Stimulated activated CD4-positive, alpha-beta T cell treated with anti-CD3 and anti-CD28 coated beads, Interleukin-2, amount 100 ng/mL, for 48 hours (primary cell): ENCODE measurements around the gene CNOT1.
A peak's percentile ranks its signal among the peaks of the same experiment; 100 is the strongest.
"Not testable (repeated sequence)": the region's sequence is repeated elsewhere in the genome, so short reads cannot be mapped to it uniquely, and the experiment has no call there.

Experiments
- DNase-seq, 2 donors: peaks; one replicate each; pipeline ENCODE4 v3.0.0-alpha.2; 2020

CNOT1 gene

GRCh38 chr16:58638148-58639036 lies 8.8 kb upstream of the CNOT1 start:
- no peak for DNase-seq

- DNase-seq = not testable (repeated sequence)
These were observed 7.4 kb upstream of the CNOT1 start for GRCh38 chr16:58637021-58637420.

- DNase-seq = no peak
These were observed 6.8 kb upstream of the CNOT1 start for GRCh38 chr16:58636466-58636865.

GRCh38 chr16:58635502-58635901 lies 5.9 kb upstream of the CNOT1 start:
- no peak for DNase-seq

- no peak for DNase-seq
These were observed 4.7 kb upstream of the CNOT1 start for GRCh38 chr16:58634265-58634802.

GRCh38 chr16:58628845-58629732 lies 537 bp downstream of the CNOT1 start:
- peak; percentile 37 for DNase-seq

GRCh38 chr16:58624209-58624608 lies 5.4 kb downstream of the CNOT1 start:
- DNase-seq = no peak

- no peak for DNase-seq
These were observed 9.2 kb downstream of the CNOT1 start for GRCh38 chr16:58620396-58620795.

GRCh38 chr16:58615280-58615679 lies 14.3 kb downstream of the CNOT1 start:
- DNase-seq = no peak

- DNase-seq = no peak
These were observed 14.8 kb downstream of the CNOT1 start for GRCh38 chr16:58614860-58615259.

GRCh38 chr16:58614212-58614611 lies 15.4 kb downstream of the CNOT1 start:
- DNase-seq = no peak

GRCh38 chr16:58612965-58613364 lies 16.7 kb downstream of the CNOT1 start:
- DNase-seq = not testable (repeated sequence)

- DNase-seq = no peak
These were observed 21.0 kb downstream of the CNOT1 start for GRCh38 chr16:58608601-58609136.

GRCh38 chr16:58605562-58605961 lies 24.1 kb downstream of the CNOT1 start:
- no peak for DNase-seq

- DNase-seq = no peak
These were observed 38.5 kb downstream of the CNOT1 start for GRCh38 chr16:58591083-58591482.

GRCh38 chr16:58589326-58589905 lies 40.2 kb downstream of the CNOT1 start:
- no peak for DNase-seq

- no peak for DNase-seq
These were observed 41.2 kb downstream of the CNOT1 start for GRCh38 chr16:58588406-58588805.

- no peak for DNase-seq
These were observed 43.1 kb downstream of the CNOT1 start for GRCh38 chr16:58586340-58587030.

- no peak for DNase-seq
These were observed 44.7 kb downstream of the CNOT1 start for GRCh38 chr16:58584831-58585505.

GRCh38 chr16:58582971-58583765 lies 46.5 kb downstream of the CNOT1 start:
- no peak for DNase-seq

GRCh38 chr16:58582133-58582532 lies 47.5 kb downstream of the CNOT1 start:
- no peak for DNase-seq
